HG02970 (cell line): ENCODE measurements around the gene MED8.
"Not testable (repeated sequence)": the region's sequence is repeated elsewhere in the genome, so short reads cannot be mapped to it uniquely, and the experiment has no call there.

ENCODE experiments used
- ATAC-seq: cut with Tn5 transposase; IDR thresholded peaks from one replicate; pipeline ENCODE4 v1.9.1; 2021; ENCODE audit warnings: mild to moderate bottlenecking, moderate library complexity, moderate number of reproducible peaks; ENCODE audit not compliant: unreplicated experiment, low FRiP score

Gene MED8

DNA sequence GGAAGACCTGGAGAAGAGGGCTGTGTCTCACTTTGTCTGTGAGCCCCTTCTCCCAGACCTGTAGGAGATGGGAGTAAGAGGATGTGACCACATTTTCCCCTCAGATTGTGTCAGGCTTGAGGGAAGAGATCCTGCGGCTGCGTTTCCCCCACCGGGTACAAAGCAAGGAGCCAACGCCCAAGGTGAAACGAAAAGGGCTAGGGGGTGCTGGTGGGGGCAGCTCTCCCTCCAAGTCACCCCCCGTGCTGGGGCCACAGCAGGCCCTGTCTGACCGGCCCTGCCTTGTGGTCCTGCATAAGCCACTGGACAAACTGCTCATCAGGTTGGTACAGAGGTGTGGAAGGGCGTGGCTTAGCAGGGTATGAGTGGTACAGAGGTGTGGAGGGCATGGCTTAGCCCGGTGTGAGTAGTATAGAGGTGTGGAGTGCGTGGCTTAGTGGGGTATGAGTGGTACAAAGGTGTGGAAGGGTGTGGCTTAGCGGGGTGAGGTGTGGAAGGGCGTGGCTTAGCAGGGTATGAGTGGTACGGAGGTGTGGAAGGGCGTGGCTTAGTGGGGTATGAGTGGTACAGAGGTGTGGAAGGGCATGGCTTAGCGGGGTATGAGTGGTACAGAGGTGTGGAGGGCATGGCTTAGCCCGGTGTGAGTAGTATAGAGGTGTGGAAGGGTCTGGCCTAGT lies 33.5 kb upstream of the MED8 start:
- no peak for ATAC-seq

DNA sequence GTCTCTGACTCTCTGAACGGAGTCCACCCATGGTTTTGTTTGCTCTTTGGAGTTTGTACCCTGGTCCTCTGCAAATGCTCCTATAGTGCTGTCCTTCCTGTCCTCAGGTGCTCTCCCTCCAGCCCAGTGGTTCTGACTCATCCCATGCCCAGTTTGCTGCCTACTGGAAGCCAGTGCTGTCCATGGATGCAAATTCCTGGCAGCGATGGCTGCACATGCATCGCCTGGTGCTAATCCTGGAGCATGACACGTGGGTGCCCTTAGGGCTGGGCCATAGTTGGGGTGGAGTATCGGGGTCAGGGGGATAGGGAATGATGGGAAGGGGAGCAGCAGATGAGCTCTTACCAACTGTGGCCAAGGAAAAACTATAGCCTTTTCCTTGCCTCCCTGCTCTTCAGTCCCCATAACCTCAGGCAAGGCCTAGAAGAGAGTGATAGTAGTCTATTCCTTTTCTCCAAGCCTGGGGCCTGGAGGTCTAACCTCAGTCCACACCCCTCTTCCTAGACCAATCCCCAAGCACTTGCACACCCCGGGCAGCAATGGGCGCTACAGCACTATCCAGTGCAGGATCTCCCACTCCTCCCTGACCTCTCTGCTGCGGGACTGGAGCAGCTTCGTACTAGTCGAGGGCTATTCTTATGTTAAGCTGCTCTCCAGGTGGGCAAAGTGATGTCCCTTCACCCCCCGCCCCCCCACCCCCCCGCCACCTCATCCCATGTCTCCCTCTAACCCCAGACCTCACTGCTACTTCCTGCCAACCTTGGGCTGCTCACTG lies 32.6 kb upstream of the MED8 start:
- no peak for ATAC-seq

DNA sequence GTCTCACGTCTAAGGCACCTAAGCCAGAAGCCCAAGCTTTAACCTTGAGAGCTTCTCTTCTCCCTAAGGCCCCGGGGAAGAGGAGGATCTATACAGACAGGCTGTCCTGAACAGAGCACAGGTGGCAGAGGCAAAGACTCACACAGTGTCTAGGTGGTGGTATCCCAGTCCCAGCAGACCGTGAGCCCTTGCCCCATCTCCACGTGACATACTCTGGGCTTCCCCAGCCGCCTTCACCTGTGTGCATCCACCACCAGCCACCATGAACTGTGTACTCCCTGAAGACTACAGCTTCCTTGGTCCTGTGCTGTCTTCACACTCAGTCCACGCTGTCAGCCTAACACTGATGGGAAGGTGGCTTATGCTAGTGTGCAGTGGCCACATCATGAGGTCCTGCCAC lies 31.8 kb upstream of the MED8 start:
- no peak for ATAC-seq

DNA sequence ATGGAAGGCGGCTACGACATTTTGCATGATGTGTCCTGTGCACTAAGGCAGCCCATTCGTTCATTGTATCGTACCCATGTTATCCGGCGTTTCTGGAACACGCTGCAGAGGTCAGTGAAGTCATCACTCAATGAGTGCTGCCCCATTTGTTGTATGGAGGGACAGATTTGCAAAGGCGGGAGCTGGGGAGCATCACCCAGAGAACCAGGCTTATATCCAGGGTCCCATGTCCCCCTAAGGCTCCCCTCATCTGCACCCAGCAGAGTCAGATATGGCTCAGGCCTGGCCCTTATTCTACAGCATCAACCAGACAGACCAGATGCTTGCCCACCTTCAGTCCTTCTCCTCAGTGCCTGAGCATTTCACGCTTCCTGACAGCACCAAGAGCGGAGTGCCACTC lies 31.3 kb upstream of the MED8 start:
- ATAC-seq, result no peak

DNA sequence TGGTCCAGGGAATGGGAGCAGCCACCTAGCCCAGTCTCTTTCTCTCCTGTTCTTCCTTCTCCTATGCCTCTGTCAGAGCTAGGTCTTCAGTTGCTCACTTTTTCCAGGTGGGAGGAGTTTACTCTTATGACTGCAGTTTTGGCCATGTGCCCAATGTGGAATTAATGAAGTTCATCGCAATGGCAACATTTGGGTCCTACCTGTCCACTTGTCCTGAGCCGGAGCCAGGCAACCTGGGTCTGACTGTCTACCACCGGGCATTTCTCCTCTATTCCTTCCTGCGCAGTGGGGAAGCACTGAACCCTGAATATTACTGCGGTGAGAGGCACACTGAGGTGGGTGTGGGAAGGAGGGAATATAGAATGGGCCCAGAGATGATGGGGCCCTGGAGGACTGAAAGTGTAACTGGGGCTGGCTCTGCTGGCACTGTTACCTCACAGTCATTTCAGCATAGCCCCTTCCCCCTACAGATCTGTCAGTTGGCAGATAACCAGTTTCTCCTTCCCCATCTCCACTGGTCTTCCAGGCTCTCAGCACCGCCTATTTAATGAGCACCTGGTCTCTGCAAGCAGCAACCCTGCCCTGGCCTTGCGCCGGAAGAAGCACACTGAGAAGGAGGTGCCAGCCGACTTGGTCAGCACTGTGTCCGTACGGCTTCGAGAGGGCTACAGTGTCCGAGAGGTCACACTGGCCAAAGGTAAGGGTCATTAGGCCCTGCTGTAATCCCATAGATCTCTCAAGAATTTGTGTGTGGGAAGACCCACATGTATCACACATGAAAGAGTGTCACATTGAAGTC lies 30.2 kb upstream of the MED8 start:
- ATAC-seq, result no peak

DNA sequence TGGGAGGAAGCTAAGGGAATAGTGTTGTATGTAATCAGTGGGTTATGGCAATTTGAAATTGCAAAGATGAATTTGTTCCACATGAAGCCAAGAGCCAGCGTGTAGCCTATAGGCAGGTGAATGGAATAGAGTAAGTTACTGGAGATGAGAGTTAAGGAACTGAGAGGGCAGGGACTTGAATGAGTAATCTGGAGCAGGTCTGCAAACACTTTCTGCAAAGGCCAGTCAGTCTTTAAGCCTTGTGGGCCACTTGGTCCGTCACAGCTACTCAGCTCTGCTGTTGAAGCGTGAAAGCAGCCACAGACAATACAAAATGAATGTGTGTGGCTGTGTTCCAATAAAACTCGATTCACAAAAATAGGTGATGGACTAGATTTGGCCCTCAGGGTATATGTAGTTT lies 29.3 kb upstream of the MED8 start:
- ATAC-seq, result no peak

DNA sequence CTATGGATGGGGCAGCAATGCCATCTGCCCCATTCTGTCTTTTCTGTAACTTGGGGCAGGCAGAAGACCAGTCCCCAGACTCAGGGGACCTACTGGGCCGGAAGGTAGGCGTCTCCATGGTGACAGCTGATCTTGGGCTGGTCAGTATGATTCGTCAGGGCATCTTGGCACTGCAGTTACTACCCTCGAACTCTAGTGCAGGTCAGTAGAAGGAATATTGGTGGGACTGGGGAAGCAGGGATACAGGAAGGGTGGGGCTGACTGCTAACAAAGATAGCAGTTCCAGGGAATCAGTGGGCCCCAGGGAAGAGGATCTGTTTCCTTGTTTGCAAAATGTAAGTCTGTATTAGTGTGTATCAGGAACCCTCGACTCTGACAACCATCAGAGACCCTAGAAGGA lies 26.3 kb upstream of the MED8 start:
- no peak for ATAC-seq

DNA sequence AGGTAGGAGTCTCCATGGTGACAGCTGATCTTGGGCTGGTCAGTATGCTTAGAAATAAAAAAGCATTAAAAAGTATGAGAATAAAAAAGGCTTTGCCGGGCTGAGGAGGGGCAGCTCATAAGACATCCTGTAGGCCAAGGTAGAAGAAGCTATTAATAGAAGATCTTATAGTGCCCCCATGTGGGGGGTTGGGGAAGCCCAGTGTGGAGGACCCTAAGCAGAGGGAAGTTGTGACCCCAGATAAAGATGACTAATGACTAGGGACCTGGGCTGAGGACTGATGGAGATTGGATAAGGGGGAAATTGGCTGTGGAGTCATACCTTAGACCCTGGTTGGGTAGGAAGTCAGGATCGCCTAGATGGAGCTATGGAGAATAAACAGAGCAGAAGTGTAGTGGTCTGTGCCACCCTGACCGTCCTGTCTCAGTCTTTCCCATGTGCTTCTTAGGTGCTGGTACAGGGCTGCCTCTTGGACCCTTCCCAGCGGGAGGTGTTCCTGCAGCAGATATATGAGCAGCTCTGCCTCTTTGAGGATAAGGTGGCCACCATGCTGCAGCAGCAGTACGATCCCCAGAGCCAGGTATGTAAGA lies 25.1 kb upstream of the MED8 start:
- no peak for ATAC-seq

DNA sequence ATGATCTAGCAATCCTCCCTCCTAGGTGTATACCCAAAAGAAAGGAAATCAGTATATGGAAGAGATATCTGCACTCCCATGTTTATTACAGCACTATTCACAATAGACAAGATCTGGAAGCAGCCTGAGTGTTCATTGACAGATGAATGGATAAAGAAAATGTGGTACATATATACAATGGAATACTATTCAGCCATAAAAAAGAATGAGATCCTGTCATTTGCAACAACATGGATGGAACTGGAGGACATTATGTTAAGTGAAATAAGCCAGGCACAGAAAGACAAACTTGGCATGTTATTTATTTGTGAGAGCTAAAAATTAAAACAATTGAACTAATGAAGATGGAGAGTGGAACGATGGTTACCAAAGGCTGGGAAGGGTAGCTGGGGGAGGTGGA lies 23.8 kb upstream of the MED8 start:
- ATAC-seq, result not testable (repeated sequence)

DNA sequence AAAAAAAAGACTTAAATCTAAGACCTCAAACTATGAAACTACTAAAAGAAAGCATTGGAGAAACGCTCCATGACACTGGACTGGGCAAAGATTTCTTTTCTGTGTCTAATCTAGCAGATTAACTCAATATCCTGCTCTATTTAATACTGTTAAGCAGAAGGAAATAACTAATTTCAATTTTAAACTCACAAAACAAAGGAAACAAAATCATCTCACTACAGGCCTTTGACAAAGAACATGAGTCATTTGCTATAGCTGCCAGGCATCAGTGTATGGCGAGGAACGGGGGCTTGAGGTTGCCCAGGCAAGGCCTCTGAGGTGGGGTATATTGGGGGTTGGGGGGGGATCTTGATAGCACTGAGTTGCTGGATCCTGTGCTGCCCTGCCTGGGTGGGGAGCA lies 21.0 kb upstream of the MED8 start:
- ATAC-seq, result no peak

DNA sequence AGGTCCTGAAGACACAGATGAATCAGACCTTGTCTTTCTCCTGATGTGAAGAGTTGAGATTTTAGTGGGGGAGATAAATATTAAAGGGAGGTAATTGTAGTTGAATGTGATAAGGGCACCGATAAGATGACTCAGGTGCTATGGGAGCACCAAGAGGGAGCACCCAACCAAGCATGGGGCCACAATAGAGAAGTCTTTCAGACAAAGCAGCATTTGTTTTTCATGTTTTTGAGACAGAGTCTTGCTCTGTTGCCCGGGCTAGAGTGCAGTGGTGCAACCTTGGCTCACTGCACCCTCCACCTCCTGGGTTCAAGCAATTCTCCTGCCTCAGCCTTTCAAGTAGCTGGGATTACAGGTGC lies 16.3 kb upstream of the MED8 start:
- ATAC-seq, result no peak

DNA sequence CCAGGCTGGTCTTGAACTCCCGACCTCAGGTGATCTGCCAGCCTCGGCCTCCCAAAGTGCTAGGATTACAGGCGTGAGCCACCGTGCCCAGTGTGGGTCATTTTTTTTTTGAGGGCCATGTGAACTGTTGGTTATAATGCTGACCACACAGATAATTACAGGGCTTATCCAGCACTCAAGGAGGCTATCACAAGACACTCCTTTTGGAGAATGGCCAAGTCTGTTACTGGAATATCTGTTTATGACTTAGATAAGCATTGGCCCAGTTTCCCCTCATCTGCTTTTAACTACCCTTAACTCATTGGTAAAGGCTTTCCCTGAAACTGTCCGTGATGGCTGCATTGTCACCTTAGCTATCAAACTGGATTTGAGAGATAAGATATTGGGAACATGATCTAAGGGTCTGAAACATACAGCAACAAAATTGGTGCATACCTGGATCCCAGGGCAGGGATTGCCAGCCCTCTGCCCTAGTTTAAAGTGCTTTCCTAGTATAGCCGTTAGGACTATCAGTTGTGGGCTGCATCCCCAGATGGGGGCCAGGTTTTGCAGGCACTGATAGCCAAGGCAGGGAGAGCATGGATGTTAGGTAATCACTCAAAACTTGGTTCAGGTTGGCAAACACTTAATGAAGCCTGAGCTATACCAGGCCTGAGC lies 15.7 kb upstream of the MED8 start:
- no peak for ATAC-seq

DNA sequence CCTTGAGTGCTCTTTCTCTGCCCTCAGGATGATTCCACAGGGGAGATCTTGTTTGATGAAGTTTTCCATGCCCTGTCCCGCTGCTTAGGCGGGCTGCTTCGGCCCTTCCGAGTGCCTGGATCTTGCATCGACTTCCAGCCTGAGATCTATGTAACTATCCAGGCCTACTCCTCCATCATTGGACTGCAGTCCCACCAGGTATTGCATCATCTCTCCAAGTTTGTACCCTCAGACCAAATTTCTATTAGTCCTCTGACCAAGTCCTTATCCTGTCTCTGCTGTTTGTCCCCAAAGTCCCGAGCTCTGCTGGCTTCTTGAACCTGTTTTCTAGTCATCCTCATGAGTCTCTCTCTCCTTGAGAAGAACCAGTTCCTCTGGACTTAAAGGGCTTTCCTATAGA lies 14.8 kb upstream of the MED8 start:
- no peak for ATAC-seq

DNA sequence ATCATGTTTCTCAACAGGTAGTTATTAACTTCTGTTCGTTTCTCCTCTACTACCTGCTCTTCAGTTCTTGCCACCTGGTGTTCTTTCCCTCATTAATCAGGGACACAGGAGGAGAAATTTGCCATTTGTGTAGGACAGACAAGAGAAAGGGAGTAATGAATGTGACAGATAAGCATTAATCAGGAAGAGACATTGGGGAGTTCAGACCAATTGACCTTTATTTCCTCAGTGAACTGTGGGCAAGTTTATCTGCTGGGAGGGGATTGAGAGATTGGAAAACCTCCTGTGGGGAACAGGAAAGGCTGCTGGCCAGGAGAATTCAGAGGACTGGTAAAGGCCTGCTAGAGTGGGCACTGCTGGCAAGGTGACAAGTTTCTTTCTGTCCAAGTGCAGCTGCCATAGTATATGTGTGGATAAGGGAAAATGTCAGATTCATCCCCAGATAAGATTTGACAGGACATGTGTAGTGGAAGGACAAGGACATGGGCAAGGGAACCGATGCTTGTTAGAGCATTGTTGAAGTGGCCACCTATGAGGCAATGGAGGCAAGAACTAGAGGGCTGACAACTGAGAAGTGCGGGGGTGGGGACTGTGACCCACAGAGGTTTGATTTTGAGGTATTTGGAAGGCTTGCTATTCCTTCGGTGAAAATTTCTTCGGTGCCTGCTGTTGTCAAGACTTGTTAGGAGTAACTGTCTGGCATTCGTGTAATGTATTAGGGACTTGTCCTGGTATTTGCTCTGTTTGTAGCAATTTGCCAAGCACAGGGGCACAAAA lies 12.7 kb upstream of the MED8 start:
- ATAC-seq, result no peak

DNA sequence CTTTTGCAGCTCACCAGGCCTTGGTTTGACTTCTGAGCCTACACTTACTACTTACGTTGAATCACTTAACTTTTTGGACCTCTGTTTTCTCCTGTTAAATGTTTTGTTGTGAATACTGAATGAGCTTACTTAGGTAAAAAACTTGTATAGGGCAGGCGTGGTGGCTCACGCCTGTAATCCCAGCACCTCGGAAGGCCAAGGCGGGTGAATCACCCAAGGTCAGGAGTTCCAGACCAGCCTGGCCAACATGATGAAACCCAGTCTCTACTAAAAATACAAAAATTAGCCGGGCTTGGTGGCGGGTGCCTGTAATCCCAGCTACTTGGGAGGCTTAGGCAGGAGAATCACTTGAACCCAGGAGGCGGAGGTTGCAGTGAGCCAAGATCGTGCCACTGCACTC lies 10.8 kb upstream of the MED8 start:
- ATAC-seq, result not testable (repeated sequence)

DNA sequence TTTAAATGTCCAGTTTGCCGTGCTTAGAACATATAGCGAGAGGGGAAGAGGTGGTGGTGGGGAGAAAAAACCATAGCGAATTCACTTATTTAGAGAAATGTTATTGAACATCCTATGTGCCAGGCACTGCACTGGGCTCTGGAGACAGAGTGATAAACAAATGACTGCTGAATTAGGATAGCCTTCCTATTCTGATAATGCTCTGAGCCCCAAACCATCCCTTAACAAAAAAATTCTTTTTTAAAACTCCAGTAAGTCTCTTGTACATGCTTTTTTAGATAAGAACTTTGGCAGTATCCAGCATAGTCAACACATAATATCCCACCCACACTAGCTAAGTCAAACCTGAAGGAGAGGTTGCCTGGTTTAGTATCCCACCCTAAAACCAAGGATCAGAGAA lies 8.6 kb upstream of the MED8 start:
- no peak for ATAC-seq

DNA sequence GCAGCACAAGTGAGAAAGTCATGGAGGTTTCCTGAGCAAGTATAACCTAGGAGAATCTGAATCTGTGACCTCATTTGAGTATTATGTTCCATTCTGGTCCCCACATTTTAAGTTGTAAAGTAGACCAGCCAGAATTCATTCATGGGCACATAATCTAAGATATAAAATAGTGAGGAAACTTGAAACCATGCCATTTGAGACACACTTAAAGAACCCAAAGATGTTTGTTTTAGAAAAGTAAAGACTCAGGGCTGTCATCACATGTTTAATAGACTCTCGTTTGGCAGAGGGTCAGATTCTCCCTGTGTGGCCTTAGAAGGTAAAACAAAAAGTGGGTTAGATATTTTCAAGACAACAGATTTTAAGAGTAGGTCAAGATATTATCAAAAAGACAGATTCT lies 6.5 kb upstream of the MED8 start:
- no peak for ATAC-seq

DNA sequence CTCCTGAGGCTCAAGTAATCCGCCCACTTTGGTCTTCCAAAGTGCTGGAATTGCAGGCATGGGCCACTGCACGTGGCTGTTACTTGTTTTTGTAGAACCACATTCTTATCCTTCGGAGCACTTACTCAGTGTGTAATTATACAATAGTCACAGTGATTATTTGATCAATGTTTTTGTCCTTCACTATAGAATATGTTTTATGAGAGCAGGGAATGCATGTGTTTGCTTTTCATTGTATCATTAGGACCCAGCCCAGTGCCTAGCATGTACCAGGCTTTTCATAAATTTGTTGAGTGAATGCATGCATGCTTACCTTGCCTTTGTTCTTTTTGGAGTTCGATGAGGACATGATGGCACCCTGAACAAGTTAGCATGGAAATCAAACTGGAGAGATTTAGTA lies 5.9 kb upstream of the MED8 start:
- no peak for ATAC-seq

DNA sequence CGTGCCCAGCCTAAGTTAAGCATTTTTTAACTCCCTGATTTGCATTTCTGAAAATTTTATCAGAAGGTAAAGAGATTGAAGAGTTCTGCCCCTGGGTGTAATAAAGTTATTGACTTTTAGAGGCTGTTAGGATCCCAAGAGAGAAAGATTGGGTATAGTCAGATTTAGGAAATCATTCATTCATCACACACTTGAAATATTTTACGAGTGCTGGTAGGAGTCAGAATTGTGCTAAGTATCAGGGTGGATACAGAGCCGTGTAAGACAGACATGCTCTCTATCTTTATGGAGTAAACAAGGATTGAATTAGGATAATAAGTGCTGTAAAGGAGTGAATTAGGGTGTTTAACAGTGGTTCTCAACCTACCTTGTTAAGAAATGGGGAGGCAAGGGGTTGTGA lies 3.1 kb upstream of the MED8 start:
- no peak for ATAC-seq

DNA sequence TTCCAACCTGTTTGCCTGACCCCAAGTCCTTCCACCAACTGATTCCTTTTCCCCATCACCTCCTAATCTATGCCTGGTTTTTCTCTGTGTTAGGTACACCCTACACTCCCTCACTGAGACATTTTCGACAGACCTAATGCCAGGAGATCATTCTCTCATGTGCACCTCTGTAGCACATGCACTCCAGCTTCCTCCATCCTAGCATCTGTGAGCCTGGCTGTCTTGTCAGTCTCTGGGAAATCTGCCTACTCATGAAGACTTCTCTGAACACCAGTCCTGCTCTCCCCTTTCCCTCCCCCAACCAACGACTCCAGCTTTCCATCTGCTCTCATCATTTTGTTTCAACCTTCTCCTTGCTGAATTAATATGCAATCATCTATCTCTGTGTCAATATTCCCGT lies 987 bp downstream of the MED8 start:
- ATAC-seq, result no peak
